HEK293 (cell line): ENCODE results near the gene BHLHE23.

Source experiments
- HOXC10 ChIP-seq: sonication (generic); formaldehyde crosslinking; IDR thresholded peaks from 2 replicates; pipeline ENCODE4 v1.8.1; 2023; ENCODE audit warnings: mild to moderate bottlenecking, missing genetic modification reagents
- KLF10 ChIP-seq: fragments of 450-650 bp; IDR thresholded peaks from 2 replicates; pipeline ENCODE4 v1.5.1; 2018; ENCODE audit warnings: missing biosample characterization, mild to moderate bottlenecking, missing genetic modification characterization
- ZBTB20 ChIP-seq: fragments of 450-650 bp; formaldehyde crosslinking; IDR thresholded peaks from 2 replicates; pipeline ENCODE4 v1.5.1; 2016; ENCODE audit warnings: missing biosample characterization, missing genetic modification characterization
- ZNF140 ChIP-seq: fragments of 450-650 bp; formaldehyde crosslinking; IDR thresholded peaks from 2 replicates; pipeline ENCODE4 v1.5.1; 2016; ENCODE audit warnings: missing biosample characterization, missing genetic modification characterization
- ZNF510 ChIP-seq: fragments of 450-650 bp; formaldehyde crosslinking; IDR thresholded peaks from 2 replicates; pipeline ENCODE4 v1.5.1; 2018; ENCODE audit warnings: mild to moderate bottlenecking, missing genetic modification characterization, missing biosample characterization; ENCODE audit not compliant: insufficient replicate concordance
- ZXDB ChIP-seq: fragments of 450-650 bp; formaldehyde crosslinking; IDR thresholded peaks from 2 replicates; pipeline ENCODE4 v1.5.1; 2016; ENCODE audit warnings: missing biosample characterization, missing genetic modification characterization
- TF ChIP-seq, protein P1 (sequence below): fragments of 450-650 bp; formaldehyde crosslinking; IDR thresholded peaks from 2 replicates; pipeline ENCODE4 v1.5.1; 2016; ENCODE audit warnings: missing biosample characterization, missing genetic modification characterization
- TF ChIP-seq, protein P2 (sequence below): fragments of 450-650 bp; formaldehyde crosslinking; IDR thresholded peaks from 2 replicates; pipeline ENCODE4 v1.5.1; 2016; ENCODE audit warnings: missing biosample characterization, missing genetic modification characterization, low read depth
- TF ChIP-seq, protein P3 (sequence below): fragments of 450-650 bp; IDR thresholded peaks from 2 replicates; pipeline ENCODE4 v1.5.1; 2018; ENCODE audit warnings: missing biosample characterization, mild to moderate bottlenecking, missing genetic modification characterization
- TF ChIP-seq, protein P4 (sequence below): fragments of 450-650 bp; formaldehyde crosslinking; IDR thresholded peaks from 2 replicates; pipeline ENCODE4 v1.5.1; 2016; ENCODE audit warnings: missing biosample characterization, missing genetic modification characterization

DNA sequence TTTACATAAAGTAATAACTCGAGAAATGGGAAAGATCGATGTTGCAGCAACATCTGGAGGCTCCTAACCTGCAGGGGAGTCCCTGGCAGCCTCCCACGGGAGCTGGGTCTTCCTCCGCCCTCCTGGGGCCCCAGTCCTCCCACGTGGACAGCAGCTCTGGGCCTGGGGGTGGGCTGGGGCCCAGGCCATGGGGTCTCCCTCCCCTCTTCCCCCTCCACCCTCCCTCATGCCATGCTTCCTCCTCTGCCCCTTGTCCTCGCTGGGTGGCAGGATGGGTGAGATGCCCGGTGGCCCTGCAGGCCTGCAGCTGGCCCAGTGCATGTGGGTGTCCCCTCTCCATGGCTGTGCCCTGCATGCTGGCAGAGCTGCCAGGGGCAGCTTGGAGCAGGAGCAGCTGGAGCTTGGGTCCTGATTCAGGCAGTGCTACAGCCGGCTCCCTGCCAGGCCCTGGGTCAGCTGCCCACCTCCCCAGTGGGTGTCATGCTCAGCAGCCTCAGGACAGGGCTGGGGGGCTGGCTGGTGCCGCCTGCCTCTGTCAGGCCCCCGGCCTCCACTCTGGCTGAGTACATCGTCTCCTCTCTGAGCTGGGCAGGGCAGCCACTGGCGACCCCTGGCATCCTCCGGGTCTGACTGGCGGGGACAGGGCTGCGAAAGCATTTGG lies 48.9 kb upstream of the BHLHE23 start:
- TF ChIP-seq ZXDB (no peak), ZNF510 (tag by site-specific recombination) (no peak), KLF10 (tag by site-specific recombination) (no peak), HOXC10 (CRISPR knock-in tag) (no peak), ZBTB20 (no peak), ZNF140 (tag by site-specific recombination) (no peak)
- TF ChIP-seq, protein P1, sequence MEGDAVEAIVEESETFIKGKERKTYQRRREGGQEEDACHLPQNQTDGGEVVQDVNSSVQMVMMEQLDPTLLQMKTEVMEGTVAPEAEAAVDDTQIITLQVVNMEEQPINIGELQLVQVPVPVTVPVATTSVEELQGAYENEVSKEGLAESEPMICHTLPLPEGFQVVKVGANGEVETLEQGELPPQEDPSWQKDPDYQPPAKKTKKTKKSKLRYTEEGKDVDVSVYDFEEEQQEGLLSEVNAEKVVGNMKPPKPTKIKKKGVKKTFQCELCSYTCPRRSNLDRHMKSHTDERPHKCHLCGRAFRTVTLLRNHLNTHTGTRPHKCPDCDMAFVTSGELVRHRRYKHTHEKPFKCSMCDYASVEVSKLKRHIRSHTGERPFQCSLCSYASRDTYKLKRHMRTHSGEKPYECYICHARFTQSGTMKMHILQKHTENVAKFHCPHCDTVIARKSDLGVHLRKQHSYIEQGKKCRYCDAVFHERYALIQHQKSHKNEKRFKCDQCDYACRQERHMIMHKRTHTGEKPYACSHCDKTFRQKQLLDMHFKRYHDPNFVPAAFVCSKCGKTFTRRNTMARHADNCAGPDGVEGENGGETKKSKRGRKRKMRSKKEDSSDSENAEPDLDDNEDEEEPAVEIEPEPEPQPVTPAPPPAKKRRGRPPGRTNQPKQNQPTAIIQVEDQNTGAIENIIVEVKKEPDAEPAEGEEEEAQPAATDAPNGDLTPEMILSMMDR (tag by site-specific recombination) = no peak
- TF ChIP-seq, protein P2, sequence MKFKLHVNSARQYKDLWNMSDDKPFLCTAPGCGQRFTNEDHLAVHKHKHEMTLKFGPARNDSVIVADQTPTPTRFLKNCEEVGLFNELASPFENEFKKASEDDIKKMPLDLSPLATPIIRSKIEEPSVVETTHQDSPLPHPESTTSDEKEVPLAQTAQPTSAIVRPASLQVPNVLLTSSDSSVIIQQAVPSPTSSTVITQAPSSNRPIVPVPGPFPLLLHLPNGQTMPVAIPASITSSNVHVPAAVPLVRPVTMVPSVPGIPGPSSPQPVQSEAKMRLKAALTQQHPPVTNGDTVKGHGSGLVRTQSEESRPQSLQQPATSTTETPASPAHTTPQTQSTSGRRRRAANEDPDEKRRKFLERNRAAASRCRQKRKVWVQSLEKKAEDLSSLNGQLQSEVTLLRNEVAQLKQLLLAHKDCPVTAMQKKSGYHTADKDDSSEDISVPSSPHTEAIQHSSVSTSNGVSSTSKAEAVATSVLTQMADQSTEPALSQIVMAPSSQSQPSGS (tag by site-specific recombination) = no peak
- TF ChIP-seq, protein P3, sequence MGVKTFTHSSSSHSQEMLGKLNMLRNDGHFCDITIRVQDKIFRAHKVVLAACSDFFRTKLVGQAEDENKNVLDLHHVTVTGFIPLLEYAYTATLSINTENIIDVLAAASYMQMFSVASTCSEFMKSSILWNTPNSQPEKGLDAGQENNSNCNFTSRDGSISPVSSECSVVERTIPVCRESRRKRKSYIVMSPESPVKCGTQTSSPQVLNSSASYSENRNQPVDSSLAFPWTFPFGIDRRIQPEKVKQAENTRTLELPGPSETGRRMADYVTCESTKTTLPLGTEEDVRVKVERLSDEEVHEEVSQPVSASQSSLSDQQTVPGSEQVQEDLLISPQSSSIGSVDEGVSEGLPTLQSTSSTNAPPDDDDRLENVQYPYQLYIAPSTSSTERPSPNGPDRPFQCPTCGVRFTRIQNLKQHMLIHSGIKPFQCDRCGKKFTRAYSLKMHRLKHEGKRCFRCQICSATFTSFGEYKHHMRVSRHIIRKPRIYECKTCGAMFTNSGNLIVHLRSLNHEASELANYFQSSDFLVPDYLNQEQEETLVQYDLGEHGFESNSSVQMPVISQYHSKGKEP (tag by site-specific recombination) = no peak
- TF ChIP-seq, protein P4, sequence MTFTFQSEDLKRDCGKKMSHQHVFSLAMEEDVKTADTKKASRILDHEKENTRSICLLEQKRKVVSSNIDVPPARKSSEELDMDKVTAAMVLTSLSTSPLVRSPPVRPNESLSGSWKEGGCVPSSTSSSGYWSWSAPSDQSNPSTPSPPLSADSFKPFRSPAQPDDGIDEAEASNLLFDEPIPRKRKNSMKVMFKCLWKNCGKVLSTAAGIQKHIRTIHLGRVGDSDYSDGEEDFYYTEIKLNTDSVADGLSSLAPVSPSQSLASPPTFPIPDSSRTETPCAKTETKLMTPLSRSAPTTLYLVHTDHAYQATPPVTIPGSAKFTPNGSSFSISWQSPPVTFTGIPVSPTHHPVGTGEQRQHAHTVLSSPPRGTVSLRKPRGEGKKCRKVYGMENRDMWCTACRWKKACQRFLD (tag by site-specific recombination) = no peak
